GM21737 (cell line): ENCODE measurements around the gene GPR25.
A peak's percentile ranks its signal among the peaks of the same experiment; 100 is the strongest.

ENCODE experiments used
- ATAC-seq: cut with Tn5 transposase; IDR thresholded peaks from one replicate; pipeline ENCODE4 v1.9.1; 2021; ENCODE audit warnings: mild to moderate bottlenecking, moderate library complexity; ENCODE audit not compliant: unreplicated experiment

Gene GPR25

GRCh38 chr1:200869753-200870391, 2.9 kb upstream of the GPR25 start:
- ATAC-seq, result peak; percentile 41

GRCh38 chr1:200873116-200873670, 412 bp downstream of the GPR25 start:
- ATAC-seq, result no peak

- ATAC-seq, result no peak
These were observed 1.1 kb downstream of the GPR25 start for GRCh38 chr1:200873671-200874397.

- no peak for ATAC-seq
These were observed 1.9 kb downstream of the GPR25 start for GRCh38 chr1:200874694-200875093.

DNA sequence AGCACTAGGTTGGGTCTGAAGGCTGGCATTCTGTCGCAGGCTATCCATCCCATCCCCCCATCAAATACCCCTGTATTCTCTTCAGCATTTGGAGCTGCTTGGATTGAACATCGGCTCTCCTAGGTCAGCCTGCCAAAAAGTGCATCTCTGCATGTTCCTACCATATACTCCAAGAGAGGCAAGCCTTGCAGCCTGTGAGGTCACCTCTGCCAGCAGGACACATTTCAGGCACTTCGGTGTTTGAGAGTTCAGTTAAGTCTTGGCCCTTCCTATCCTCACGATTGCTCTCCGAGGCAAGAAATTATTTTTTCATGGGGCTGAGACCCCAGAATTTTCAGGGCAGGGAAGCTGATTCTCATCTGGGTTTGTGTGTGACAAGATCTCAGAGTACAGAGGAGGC, 2.6 kb downstream of the GPR25 start:
- no peak for ATAC-seq

GRCh38 chr1:200877010-200877409, 4.2 kb downstream of the GPR25 start:
- no peak for ATAC-seq

- peak; percentile 76 for ATAC-seq
These were observed 5.2 kb downstream of the GPR25 start for GRCh38 chr1:200877839-200878551.

- ATAC-seq, result peak; percentile 53
These were observed 7.4 kb downstream of the GPR25 start for GRCh38 chr1:200880212-200880611.

DNA sequence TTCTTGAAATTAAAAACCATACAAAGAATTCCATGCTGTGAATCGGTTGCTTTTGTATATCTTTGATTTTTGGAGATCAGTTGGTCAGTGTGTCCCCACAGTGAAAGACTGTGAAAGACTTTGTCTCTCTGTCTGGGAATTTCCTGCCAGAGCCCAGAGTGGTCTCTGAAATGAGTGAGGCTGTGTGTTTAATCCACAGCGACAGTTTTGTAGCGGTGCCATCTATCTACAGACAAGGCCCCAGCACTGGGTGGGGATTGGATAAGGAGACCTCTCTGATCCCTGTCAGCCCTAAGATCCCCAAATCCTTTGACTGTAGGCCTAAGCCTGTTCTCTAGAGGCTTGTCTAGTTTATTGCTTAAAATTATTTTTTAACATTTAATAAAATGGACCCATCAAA, 10.3 kb downstream of the GPR25 start:
- no peak for ATAC-seq

DNA sequence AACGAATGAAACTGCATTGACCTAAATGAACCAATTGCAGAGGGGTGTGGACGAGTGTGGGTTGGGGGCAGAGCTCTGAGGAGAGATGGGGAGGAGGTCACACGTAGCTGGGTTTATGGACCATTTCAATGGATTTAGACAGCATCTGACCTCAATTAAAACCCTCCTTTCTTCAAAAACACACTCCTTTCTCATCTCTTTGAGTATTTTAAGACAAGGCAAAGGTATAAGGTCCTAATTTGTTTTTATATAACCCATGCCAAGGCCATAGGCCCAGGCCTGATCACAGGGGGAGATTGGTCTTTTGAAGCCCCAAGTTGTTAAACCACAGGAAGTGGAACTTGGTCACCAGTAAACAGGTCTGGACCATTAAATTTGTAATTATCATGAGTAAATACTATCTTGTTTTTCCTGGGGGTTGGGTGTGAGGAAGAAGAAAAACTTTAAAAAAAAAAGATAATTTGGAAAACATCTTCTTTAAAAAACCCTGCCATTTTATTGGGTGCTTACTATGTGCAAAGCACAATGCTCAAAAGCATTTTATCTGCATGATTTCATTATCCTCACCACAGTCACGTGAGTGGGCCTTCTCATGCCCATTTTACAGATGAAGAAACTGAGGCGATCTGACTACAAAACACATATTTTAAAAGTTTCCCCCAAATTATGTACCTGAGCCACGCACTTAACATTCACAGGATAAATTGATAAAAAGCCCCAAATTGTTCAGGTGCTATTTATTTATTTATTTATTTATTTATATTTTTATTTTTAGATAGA, 13.0 kb downstream of the GPR25 start:
- ATAC-seq, result no peak

- no peak for ATAC-seq
These were observed 13.8 kb downstream of the GPR25 start for GRCh38 chr1:200886594-200886993.

DNA sequence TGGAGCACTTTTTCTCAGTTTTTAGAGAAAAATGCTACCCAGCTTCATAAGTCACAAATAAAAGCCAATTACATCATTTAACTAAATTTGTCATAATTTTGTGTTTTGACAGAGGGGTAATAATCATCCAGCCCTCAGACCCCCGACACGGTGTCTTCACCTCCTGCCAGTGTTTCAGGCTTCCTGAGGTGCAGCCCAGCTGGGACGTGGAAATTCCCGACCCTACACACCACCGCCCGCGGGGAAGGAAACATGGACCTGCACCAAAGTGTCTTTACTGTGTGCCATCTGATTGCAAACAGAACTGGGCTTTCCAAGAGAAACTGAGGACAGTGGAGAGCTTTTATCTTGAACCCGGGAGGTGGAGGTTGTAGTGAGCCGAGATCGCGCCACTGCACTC, 14.3 kb downstream of the GPR25 start:
- ATAC-seq, result no peak

DNA sequence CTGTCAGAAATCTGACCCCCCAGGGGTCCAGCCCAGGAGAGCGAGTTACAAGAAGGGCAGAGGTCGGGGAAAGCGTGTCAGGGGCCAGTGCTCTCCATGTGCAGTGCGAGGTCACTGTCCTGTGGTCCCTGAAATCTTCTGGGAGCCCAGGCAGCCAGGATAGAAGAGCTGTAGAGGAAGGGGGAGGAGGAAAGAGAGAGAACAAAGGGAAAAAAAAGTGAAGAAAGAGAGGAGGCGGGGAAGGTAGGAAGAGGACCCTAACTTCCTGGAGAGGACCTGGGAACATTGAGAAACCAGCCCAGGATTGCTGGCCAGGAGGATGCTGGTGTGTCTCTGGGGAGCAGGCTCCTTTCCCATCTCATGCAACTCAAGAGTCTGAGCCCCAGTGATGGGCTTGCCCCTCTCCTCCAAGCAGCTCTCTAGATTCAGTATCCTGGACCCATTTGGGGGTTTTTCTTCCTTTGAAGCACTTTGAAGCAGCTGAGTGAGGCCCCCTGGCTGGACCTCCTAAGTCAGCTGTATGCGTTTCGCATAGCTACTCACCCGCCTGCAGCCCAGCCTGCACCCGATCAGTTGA, 15.1 kb downstream of the GPR25 start:
- ATAC-seq, result no peak

DNA sequence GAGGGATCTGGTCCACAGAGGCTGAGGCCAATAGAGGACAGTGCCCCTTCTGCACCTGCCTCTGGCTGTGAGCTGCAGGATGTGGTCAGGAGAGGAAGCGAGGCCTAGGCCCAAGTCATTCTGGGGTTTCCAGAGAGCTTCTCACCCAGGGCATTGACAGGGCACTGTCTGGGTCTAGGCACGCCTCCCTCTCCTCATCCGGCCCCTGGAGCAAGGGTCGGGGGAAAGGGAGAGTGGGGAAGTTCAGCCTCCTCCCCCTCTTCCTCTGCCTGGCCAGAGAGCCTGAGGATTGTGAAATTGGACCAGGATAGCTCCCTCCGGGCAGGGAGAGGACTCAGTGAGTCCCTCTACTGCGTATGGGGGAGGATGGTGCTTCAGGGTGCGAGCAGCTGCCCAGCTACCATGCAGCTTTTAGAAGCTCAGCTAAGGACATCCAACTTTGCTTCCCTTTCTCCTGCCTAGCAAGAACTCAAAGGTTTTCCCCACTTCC, 15.6 kb downstream of the GPR25 start:
- peak; percentile 87 for ATAC-seq

GRCh38 chr1:200889571-200889970, 16.8 kb downstream of the GPR25 start:
- no peak for ATAC-seq

- ATAC-seq, result no peak
These were observed 17.2 kb downstream of the GPR25 start for GRCh38 chr1:200890027-200890426.

DNA sequence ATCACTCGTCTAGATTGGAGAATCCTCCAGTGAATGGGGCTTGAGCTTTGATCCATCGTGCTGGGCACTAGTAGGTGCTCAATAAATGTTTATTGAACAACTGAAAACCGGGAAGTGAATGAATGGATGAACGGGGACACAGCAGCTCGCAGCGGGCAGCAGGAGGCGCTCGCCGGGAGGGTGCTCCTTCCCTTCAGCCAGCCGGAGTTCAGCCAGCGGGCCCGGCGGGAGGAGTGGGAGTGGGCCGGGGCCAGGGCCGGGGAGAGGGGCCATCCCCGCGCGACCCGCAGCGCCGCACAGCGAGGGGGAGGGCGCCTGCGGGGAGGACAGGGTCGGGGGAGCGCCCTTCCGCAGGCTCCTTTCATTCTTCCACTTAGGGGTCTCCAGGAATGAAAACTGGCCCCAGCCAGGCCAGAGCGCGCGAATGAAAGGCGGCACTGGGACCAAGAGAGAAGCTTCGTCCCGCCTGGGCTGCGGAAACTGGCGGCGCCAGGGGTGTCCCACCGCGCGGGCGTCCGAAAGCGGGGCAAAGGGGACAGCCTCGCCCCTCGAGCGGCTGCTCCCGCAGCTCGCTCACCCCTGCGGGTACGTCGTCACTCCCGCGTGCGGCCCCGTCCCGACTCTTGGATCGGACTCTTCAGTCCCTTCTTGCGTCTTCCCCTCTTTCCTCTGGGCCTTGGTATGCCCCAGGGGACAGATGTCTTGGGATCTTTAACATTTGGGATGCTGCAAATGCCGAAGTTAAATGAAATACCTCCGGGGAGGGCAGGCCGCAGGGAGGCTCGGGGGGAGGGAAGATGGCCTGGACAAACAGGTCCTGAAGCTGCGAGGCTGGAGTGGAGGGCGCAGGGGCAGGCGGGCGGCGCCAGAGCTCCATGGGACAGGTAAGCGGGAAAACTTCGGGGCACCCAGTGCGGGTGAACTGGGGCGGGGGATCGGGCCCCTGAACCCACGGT, 18.3 kb downstream of the GPR25 start:
- ATAC-seq, result no peak

- no peak for ATAC-seq
These were observed 19.0 kb downstream of the GPR25 start for GRCh38 chr1:200891774-200892157.

DNA sequence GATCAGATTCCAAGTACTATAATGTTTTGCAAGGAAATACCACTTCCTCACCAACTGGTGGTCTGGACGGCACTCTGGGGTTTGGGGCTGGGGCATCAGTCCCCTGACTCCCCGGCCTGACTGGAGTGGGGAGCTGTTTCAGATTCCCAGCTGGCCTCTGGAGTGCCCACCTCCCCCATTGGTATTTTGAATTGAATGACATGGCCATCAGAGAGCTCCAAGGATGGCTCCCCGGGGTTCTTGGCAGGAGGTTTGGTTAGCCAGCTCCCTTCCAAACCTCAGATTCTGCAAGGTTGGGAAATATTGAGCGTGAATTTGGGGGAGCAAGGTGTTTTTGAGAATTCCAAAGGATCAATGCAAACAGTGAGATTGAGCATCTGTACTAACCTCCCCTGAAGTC, 19.8 kb downstream of the GPR25 start:
- no peak for ATAC-seq
